ENCODE measurements around the gene STAG3. TPM values are rescaled to one million over a fixed set of nuclear protein-coding genes. Genes with fewer than 3 reads are reported as not detected.
"Not testable (repeated sequence)": the region's sequence is repeated elsewhere in the genome, so short reads cannot be mapped to it uniquely, and the experiment has no call there.

Gene STAG3
- total RNA-seq, 1 experiment from 2014 or later: 8.3 TPM

GRCh38 chr7:100174582-100174981 is 3.1 kb upstream of the STAG3 start:
- DNase-seq (ENCODE audit: low read depth): no peak

GRCh38 chr7:100175296-100175935 is 2.3 kb upstream of the STAG3 start:
- DNase-seq (ENCODE audit: low read depth): no peak

- peak; percentile 26 for DNase-seq (ENCODE audit: low read depth)
Observed at GRCh38 chr7:100176096-100177044, 1.3 kb upstream of the STAG3 start.

- not testable (repeated sequence) for DNase-seq (ENCODE audit: low read depth)
Observed at GRCh38 chr7:100180084-100180483, 2.4 kb downstream of the STAG3 start.

GRCh38 chr7:100182616-100183015 is 4.9 kb downstream of the STAG3 start:
- not testable (repeated sequence) for DNase-seq (ENCODE audit: low read depth)

GRCh38 chr7:100183090-100183489 is 5.4 kb downstream of the STAG3 start:
- DNase-seq (ENCODE audit: low read depth): not testable (repeated sequence)

- no peak for DNase-seq (ENCODE audit: low read depth)
Observed at GRCh38 chr7:100185726-100186125, 8.0 kb downstream of the STAG3 start.

GRCh38 chr7:100189061-100189460 is 11.3 kb downstream of the STAG3 start:
- no peak for DNase-seq (ENCODE audit: low read depth)

GRCh38 chr7:100190048-100190711 is 12.5 kb downstream of the STAG3 start:
- DNase-seq (ENCODE audit: low read depth): no peak

GRCh38 chr7:100191775-100192174 is 14.1 kb downstream of the STAG3 start:
- peak; percentile 18 for DNase-seq (ENCODE audit: low read depth)

- not testable (repeated sequence) for DNase-seq (ENCODE audit: low read depth)
Observed at GRCh38 chr7:100192281-100192862, 14.7 kb downstream of the STAG3 start.

- DNase-seq (ENCODE audit: low read depth): no peak
Observed at GRCh38 chr7:100192969-100193368, 15.3 kb downstream of the STAG3 start.

- DNase-seq (ENCODE audit: low read depth): no peak
Observed at GRCh38 chr7:100195222-100195621, 17.5 kb downstream of the STAG3 start.

- DNase-seq (ENCODE audit: low read depth): not testable (repeated sequence)
Observed at GRCh38 chr7:100195901-100196322, 18.2 kb downstream of the STAG3 start.

GRCh38 chr7:100198266-100198665 is 20.5 kb downstream of the STAG3 start:
- DNase-seq (ENCODE audit: low read depth): no peak

GRCh38 chr7:100200693-100201092 is 23.0 kb downstream of the STAG3 start:
- no peak for DNase-seq (ENCODE audit: low read depth)

GRCh38 chr7:100204454-100204853 is 26.7 kb downstream of the STAG3 start:
- DNase-seq (ENCODE audit: low read depth): no peak

GRCh38 chr7:100208911-100209408 is 31.2 kb downstream of the STAG3 start:
- no peak for DNase-seq (ENCODE audit: low read depth)

GRCh38 chr7:100209493-100209892 is 31.8 kb downstream of the STAG3 start:
- DNase-seq (ENCODE audit: low read depth): no peak

- DNase-seq (ENCODE audit: low read depth): no peak
Observed at GRCh38 chr7:100210805-100211204, 33.1 kb downstream of the STAG3 start.

GRCh38 chr7:100211342-100211780 is 33.6 kb downstream of the STAG3 start:
- DNase-seq (ENCODE audit: low read depth): no peak

Data from M059J (cell line).